OCI-M1 (cell line): ENCODE measurements around the gene CEP295NL.
A peak's percentile ranks its signal among the peaks of the same experiment; 100 is the strongest.
"Not testable (repeated sequence)": the region's sequence is repeated elsewhere in the genome, so short reads cannot be mapped to it uniquely, and the experiment has no call there.

ENCODE experiments used
- DNase-seq: peaks from one replicate; lab custom pipeline; 2025; lab: John Stamatoyannopoulos, UW

Gene CEP295NL, protein sequence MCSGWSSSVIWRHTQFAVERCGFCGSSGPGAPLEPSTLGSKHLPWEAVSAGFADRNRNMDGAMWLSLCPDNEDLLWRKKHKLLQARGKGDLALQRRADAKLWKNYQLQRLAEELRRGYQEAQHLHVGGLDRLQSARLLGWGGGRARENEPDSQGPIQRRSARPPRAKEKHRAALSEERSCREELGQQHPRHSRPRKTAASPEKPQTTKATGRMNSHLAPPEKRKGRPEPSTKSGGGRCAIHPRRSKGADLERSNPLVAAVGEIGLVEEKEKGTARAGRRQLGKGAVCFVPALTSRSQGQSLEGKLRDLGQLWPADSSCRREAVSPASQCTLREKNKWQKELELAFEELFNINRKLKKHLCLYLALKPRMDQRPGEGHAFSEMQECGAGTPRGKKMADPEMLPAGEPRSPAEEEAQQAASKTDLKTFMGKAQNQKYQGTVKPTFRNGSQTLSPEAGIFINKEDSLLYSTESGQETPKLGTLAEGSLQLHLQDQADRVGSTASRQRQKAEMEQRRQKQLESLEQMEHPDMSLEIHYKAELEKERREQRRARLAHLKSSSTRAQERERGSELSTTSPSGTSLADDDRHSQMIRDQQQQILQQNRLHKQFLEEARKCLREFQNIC

DNA sequence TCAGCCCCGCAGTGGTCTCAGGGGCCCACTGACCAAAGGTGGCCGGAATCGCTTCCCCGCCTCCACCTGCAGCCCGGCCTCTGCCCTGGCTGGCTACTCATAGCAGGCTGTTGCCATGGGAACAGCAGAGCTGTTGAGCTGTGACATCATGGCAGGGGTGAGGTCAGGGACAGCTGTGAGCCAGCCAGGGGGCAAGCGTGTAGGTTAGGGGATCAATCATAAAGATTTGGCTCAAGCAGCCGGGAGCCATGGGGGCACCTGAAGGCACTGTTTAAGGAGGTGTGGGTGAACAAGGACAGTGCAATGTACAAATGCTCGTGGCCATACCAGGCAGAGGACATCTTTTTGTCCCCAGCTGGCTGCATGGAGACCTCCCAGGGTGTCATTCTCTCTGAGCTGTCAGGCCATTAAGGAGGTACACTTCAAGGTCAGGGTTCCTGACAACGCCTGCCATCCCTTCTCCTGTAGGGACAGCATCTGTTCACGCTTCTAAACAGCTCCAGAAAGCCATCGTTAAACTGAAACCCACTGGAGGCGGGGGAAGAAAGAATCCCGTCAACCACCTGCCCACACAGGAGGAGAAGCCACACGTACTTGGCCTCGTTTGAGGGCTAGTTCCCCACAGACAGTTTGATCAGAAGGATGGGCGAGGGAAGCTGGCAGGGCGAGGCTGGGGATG lies at the start of gene CEP295NL:
TSS of gene CEP295NL (minus strand) at position 101 of the 679 bp plus-strand sequence. CDS start 1,373 bp downstream, outside the sequence.
- no peak for DNase-seq

DNA sequence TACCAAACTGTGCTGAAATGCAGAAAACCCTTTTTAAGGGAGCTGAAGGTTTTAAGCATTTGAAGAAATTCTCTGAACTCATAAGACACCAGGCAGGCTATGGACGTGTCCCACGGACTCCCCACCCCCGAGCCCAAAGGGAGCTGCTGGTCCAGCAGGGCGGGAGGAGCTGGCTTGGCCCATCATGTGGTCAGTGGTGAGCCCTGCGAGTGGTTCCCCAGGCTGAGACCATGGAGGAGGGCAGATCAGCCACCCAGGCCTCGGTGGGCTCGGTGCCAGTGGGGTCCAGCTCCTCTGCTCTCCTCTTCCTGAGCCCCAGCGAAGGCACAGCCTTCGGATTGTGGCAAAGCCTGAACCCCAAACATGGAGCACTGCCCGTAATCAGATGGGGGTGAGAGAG lies 49.7 kb upstream of the CEP295NL start:
- no peak for DNase-seq

DNA sequence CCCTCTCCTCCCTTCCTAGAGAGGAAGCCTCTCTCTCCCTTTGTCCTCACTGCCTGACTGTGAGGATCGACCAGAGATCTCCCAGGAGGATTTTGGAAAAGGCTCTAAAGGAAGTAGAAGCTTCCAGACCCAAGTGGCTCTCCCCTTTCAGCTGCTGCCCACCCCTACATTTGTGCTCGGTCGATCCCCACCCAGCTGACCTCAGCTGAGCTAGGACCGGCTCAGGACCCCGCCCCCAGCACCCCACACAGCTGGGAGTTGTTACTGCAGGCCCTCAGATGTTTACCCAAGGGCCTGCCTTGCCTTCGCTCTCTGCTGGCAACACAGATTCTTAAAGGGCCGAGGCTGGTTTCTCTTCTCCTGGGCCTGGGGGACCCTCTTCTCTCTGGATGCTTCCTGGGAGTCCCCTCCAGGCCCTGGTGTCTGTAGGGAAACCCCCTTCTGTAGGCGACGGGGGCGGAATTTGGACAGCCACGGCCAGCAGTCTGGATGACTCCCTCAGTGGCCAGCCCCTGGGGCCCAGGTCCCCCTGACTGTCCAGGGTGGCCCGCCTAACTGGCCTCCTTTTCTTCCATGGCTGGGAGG lies 49.1 kb upstream of the CEP295NL start:
- DNase-seq, result no peak

DNA sequence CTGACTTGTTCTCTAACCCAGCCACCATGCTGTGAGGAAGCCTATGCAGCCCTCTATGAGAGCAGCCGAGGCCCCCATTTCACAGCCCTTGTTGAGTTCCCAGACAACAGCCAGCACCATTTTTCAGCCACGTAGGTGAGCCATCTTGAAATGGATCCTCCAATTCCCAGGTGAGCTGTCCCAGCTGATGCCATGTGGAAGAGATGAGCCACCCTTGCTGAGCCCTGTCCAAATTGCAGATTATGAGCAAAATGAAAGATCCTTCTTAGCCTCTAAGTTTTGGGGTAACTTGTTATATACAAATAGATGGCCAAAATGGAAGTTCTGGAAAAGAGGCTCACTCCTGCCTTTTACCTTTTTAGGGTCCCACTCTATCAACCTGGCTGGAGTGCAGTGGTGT lies 47.9 kb upstream of the CEP295NL start:
- DNase-seq, result no peak

DNA sequence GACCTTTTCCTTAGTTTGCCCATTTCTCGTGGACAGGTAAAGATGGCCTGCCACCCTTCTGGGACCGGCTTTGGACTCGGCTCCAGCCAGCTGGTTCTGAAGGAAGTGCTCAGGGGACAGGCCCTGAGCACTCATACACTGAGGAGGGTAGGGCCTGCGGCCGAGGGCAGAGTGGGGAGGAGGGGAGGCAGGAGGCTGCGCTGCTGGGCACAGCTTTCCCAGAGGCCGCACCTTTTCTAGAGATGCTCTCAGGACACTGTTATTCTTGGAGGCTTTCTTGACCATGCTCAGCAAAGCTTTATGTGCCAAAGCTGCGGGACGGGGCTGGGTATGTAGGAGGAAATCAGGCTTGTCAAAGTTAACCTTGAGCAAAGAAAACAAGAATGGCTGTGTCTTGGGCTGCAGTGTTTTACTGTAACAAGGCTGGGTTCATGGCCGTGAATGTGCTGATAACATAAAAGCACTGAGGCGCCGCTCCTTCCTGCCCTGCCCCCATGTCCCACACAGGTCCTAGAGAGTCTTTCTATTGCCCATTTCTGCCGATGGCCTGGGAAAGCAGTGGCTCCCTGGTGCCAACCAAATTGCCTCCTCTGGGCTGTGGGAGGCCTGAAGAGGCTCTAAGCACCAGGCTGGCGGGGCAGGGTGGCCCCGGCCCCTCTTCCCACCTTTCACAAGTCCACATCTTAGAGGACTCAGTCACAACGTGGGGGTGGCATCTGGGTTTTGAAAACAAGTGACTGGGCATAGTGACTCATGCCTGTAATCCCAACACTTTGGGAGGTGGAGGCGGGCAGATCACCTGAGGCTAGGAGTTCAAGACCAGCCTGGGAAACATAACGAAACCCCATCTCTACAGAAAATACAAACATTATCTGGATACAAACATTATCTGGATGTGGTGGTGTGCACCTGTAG lies 44.5 kb upstream of the CEP295NL start:
- peak; percentile 5 for DNase-seq

DNA sequence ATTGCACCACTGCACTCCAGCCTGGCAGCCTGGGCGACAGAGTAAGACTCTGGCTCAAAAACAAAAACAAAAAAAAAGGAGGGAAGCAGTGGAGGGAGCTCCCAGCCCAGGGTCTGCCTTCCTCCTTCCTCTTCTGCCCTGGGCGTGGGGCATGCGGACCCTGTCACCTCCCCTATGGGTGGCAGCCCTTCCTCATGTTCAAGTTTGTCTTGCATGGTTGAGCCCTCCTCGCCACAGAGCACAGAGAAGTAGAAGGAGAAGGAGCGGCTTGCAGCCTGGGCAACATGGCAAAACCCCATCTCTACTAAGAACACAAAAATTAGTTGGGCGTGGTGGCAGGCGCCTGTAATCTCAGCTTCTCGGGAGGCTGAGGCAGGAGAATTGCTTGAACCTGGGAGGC lies 43.6 kb upstream of the CEP295NL start:
- DNase-seq, result no peak

DNA sequence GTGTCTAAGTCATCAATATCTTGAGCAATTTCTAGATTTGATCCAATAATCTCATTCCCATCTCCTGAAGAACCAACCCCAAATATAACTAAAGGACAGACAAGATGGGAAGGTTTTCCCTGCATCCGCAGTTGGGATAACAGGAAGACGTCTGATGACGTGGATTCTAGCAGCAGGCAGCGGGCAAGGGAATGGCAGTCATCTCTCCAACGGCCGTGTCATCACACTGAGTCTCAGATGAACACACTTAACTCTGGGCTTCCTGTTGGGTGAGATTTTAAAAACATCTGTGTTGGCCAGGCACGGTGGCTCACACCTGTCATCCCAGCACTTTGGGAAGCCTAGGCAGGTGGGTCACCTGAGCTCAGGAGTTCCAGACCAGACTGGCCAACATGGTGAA lies 43.1 kb upstream of the CEP295NL start:
- DNase-seq, result no peak

DNA sequence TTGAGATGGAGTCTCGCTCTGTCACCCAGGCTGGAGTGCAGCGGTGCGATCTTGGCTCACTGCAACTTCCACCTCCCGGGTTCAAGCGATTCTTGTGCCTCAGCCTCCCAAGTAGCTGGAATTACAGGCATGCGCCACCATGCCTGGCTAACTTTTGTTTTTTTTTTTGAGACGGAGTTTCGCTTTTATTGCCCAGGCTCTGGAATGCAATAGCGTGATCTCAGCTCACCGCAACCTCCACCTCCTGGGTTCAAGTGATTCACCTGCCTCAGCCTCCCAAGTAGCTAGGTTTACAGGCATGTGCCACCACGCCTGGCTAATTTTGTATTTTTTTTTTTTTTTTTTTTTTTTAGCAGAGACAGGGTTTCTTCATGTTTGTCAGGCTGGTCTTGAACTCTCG lies 42.5 kb upstream of the CEP295NL start:
- not testable (repeated sequence) for DNase-seq

DNA sequence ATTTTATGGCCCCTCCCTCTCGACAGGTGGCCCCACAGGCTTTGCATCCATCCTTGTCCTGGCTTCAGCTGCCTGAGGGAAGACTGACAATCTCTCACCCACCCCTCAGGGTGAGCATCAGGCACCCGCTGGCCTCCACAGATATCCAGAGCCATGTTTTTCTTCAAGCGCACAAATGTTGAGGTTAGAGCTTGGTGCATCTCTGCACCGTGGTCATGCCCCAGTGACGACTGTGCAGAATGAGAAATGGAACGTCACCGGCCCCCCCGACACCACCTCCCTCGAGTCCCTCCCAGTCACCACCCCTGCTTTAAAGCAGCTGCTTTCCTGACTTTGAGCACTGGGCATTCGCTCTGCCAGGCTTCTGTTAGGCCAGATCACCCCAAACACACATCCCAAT lies 42.0 kb upstream of the CEP295NL start:
- no peak for DNase-seq

DNA sequence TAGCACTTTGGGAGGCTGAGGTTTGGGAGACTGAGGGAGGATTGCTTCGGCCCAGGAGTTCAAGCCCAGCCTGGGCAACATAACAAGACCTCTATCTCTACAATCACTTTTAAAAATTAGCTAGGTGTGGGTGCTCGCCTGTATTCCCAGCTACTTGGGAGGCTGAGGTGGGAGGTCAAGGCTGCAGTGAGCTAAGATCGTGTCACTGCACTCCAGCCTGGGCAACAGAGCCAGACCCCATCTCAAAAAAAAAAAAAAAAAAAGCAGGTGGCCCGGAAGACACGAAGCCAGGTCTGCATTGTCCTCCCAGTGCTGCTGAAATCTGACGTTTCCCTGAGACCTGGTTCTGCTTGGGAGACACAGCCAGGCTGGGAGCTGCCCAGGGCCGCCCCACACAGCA lies 41.0 kb upstream of the CEP295NL start:
- DNase-seq, result no peak

DNA sequence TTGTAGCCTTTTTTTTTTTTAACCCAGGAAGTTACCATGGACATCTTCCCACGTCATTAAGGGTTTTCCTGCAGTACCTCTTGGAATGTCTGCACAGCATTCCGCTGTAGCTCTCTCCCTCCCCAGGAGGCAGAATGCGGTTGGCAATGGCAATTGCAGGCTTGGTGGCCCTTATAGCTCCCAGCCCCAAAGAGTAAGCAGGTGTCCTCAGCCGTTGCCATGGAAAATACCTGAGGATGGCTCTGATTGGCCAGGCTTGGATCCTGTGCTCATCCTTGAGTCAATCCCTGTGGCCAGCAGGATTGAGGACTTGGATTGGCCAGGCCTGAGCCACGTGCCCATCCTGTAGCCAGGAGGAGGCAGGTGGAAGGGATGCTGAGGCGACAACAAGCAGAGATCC lies 37.7 kb upstream of the CEP295NL start:
- DNase-seq, result no peak

DNA sequence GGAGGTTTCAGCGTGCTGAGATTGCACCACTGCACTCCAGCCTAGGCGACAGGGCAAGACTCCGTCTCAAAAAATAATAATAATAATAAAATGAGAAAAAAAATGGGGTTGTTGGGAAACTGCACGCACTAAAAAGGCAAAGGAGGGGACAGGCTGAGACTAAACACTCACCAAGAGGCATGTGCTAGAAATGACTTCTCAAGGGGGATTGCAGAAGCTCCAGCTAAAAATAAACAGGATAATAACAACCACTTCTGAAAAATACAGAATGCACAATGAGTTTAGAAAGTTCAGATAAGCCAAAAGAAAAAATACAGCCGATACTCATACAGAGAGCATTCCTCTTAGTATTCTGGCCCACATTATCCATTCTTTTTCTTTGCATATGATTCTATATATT lies 37.3 kb upstream of the CEP295NL start:
- DNase-seq, result no peak

DNA sequence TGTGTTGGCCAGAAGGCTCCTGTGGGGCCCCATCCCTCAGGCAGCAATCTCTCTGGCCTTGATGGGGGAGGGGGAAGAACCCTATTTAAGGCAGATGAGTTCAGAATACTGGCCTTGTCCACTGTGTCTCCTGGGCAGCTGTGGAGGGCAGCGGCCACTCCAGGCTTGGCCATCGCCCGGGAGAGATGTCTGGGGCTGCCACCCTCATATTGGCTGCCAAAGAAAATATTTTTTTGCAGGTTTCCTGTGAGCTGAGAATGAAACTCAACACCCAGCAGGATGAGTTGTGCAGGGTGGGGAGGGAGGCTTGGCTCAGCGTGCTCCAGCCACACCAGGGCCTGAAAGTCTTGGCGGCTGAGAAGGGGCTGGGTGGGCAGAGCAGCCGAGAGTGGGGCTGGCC lies 36.6 kb upstream of the CEP295NL start:
- DNase-seq, result no peak

DNA sequence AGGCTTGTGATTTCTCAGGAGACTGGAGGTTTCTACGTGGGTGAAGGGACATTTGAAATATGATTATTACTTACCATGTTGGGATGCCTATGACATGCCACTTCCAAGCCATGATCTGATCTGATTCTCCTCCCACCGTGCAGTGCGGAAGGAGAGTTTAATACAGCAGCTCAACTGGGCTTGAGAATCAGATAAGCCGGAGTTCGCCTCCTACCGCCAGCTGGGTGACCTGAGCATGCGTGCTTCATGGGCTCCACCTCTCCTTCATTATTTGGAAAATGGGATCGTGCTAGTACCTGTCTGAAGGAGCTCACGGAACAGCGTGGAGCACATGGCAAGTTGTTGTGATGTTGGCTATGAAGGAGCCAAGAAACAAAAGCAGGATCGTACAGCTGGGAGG lies 34.6 kb upstream of the CEP295NL start:
- no peak for DNase-seq

DNA sequence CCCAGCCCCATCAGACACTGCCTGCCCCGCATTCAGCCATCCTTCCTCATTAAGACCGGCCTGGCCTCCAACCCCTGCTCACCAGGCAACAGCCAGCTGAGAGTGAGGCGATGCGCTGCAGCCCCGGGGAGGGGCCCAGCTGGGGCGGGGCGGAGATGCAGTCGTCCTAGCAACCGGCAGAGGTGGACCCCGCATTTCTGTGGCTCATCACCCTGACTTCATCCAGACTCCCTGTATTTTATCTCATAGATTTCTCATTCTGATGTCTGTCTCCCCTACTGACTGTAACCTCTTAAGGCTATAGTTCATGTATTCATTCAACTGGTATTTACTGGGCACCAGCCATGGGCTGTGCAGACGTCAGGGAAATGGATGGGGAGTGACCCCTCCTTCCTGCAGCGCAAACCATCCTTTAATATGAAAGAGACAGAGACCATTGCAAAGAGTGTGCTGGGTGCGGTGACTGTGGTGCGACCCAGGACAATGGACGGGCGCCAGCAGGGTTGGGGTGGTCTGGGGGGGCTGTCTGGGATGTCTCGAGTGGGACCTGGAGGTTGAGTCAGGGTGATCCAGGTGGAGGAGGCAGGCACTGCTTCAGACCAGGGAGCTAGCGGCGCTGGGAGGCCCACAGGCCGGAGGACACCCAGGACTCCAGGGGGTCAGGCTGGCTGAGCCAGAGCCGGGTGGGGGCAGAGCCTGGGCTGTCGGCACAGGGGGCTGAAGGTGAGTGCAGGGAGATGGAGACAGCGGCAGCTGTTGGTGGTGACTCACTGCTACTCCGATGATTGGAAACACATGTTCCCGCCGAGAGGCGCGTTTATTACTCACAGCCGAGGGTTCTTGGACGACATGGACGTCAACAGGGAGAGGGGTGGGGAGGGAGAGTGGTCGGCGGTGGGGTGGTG lies 32.7 kb upstream of the CEP295NL start:
- DNase-seq, result no peak

DNA sequence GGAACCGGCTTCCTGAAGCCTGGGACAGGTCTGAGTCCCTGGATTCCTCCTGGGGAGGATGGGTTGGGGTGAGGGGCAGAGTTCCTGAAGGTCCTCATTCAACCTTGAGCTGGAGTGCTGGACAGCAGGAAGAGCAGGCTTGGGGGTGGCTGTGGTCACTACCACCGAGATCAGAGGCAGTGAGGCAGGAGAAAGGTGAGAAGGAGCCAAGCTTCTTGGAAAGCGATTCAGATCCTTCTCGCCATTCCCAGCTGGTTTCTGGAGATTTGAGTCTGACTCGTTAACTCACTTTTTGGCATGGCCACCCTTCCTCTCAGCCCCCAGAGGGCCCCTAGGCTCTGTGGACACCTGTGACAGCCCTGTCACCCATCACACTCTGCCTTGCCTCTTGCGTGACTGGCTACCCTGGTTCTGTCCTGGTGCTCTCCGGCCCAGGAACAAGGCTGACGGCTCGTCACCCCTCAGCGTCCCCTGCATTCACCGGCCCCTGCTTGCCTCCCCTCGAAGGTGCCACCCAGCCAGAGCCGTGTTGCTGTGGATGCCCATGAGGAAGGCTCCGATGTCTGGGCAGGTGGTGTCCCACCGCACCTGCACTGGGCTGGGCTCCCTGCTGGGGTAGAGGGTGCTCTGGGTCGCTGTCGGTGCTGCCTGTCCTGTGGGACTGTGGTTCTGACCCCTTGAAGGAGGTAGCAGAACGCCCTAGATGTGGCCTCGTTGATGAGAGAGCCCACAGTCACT lies 31.8 kb upstream of the CEP295NL start:
- no peak for DNase-seq

DNA sequence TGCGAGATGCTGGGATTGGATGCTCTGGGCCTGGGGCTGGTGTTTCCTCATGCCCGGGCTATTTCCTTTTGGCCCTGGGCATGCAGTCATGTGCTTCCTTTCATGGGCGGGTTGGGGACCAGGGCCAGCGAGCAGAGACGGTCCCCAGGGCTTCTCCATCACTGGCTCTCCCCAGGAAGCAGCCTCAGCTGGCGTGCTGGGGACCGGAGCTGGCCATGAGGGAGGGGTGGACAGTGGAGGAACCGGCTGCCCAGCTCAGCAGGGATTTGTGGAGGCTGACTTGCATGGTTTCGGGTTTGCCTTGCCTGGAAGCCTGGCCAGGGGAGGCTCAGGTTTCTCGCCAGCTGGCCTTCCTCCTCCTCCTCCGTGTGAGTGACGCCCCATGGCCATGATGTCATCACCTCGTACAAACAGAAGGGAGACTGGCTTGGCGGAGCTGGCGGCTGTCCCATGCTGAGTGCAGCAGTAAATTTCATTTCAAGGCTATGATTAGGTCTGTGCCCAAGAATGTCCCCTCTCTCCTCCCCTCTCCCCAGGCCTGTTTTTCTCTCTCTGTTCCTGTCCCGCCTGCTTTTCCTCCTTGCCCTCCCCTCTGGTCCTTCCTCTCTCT lies 31.1 kb upstream of the CEP295NL start:
- DNase-seq, result peak; percentile 18

DNA sequence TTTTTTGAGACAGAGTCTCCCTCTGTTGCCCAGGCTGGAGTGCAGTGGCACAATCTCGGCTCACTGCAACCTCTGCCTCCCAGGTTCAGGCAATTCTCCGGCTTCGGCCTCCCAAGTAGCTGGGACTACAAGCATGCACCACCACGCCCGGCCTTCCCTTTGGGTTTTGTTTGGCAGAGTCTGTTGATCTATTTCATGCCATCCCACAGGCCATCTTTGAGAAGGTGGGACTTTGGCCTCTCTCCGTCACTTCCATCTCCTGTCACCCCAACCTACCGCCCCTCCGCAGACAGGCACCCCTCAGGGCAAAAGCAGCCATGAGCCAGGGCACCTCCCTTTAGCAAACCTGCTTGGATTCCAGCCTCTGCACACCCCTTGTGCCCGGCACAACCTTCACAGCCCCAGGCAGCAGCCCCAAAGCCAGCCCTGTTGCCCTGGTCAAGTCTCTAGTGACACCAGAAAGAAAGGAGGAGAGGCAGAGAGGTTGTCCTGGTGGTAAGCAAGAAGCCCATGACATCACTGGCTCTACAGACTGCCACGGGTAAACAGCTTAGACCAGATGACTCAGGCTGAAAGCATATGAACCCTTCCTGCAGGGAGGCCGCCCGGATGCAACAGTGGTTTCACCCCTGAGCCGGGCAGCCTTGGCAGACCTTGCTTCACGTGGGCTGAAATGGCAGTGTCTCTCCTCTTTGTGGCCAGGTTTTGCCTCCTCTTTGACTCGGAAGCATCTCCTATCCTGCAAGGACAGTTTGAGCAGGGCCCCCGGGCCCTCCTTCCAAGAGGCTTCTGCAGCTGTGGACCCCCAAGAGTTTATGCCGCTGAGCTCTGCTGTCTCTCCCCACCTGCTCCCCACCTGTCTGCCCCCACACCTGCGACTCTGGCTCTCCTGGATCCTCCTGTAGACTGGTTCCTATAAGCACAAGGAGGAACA lies 30.3 kb upstream of the CEP295NL start:
- DNase-seq, result no peak
